ENCODE measurements around the gene MAST4.

DNA sequence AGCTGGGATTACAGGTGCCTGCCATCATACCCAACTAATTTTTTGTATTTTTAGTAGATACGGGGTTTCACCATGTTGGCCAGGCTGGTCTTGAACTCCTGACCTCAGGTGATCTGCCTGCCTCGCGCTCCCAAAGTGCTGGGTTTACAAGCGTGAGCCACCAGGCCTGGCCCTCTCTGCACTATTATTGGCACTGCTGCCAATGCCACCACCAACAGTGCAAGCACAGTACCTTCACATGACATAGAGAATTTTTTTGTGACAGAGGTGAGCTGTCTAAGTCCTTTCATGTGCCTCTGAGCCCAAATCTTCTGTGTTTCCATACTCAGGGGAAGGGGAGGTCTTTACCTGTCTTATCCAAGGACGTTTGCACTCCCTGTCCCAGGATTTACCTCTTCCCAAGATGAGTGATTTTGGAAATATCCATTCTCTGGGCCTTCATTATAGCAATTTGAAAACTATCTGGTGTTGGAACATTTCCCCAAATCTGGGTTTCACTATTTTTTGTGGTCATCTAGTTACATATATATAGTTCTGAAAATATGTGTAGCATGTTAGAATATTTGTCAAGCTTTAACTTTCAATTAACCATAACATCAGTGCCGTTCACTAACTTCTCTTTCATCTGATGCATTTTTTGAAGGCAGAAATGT lies 605.8 kb downstream of the MAST4 start:
- TF ChIP-seq, protein P1, sequence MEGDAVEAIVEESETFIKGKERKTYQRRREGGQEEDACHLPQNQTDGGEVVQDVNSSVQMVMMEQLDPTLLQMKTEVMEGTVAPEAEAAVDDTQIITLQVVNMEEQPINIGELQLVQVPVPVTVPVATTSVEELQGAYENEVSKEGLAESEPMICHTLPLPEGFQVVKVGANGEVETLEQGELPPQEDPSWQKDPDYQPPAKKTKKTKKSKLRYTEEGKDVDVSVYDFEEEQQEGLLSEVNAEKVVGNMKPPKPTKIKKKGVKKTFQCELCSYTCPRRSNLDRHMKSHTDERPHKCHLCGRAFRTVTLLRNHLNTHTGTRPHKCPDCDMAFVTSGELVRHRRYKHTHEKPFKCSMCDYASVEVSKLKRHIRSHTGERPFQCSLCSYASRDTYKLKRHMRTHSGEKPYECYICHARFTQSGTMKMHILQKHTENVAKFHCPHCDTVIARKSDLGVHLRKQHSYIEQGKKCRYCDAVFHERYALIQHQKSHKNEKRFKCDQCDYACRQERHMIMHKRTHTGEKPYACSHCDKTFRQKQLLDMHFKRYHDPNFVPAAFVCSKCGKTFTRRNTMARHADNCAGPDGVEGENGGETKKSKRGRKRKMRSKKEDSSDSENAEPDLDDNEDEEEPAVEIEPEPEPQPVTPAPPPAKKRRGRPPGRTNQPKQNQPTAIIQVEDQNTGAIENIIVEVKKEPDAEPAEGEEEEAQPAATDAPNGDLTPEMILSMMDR (IDR thresholded peaks at IDR 0.05): no peak
- no peak for TF ChIP-seq EZH2 (IDR thresholded peaks at IDR 0.05)

Data from neural progenitor cell (in vitro differentiated cells).